GM21723 (cell line): Measurements from ENCODE around the gene ANO6.
A peak's percentile ranks its signal among the peaks of the same experiment; 100 is the strongest.

Experiments used
- ATAC-seq: cut with Tn5 transposase; IDR thresholded peaks from one replicate; pipeline ENCODE4 v1.9.1; 2021; ENCODE audit warnings: mild to moderate bottlenecking, moderate library complexity; ENCODE audit not compliant: unreplicated experiment

The ANO6 gene

GRCh38 chr12:45212064-45212463 is 3.8 kb upstream of the ANO6 start:
- ATAC-seq, result no peak

- ATAC-seq, result no peak
These were observed 2.8 kb upstream of the ANO6 start for GRCh38 chr12:45213107-45213506.

- no peak for ATAC-seq
These were observed 1.8 kb upstream of the ANO6 start for GRCh38 chr12:45214071-45214470.

- ATAC-seq, result no peak
These were observed 1.0 kb upstream of the ANO6 start for GRCh38 chr12:45214749-45215418.

- peak; percentile 49 for ATAC-seq
These were observed 511 bp downstream of the ANO6 start for GRCh38 chr12:45216230-45216982.

- no peak for ATAC-seq
These were observed 1.1 kb downstream of the ANO6 start for GRCh38 chr12:45216983-45217485.

- no peak for ATAC-seq
These were observed 2.0 kb downstream of the ANO6 start for GRCh38 chr12:45217846-45218245.

GRCh38 chr12:45219621-45220020 is 3.7 kb downstream of the ANO6 start:
- ATAC-seq, result no peak

- ATAC-seq, result no peak
These were observed 4.6 kb downstream of the ANO6 start for GRCh38 chr12:45220363-45220931.

GRCh38 chr12:45220969-45221368 is 5.1 kb downstream of the ANO6 start:
- ATAC-seq, result no peak

GRCh38 chr12:45223868-45224267 is 8.0 kb downstream of the ANO6 start:
- ATAC-seq, result peak; percentile 38

- peak; percentile 45 for ATAC-seq
These were observed 8.4 kb downstream of the ANO6 start for GRCh38 chr12:45224311-45224710.

- no peak for ATAC-seq
These were observed 10.1 kb downstream of the ANO6 start for GRCh38 chr12:45226021-45226420.

- ATAC-seq, result no peak
These were observed 11.6 kb downstream of the ANO6 start for GRCh38 chr12:45227316-45228067.

- ATAC-seq, result no peak
These were observed 15.7 kb downstream of the ANO6 start for GRCh38 chr12:45231515-45232145.

- no peak for ATAC-seq
These were observed 16.4 kb downstream of the ANO6 start for GRCh38 chr12:45232146-45232755.

GRCh38 chr12:45232756-45233372 is 17.0 kb downstream of the ANO6 start:
- peak; percentile 53 for ATAC-seq

GRCh38 chr12:45234139-45234865 is 18.4 kb downstream of the ANO6 start:
- no peak for ATAC-seq
